ENCODE data around the gene PTPRCAP. TPM values are rescaled to one million over a fixed set of nuclear protein-coding genes. Genes with fewer than 3 reads are reported as not detected.

Gene PTPRCAP
- total and polyA plus RNA-seq, 9 of the 15 experiments (the other 6 are each of a cell fraction or from before 2014, with no cell fraction given) = 0.22 to 2.0 (median 1.1) TPM; not detected in 4

GRCh38 chr11:67436459-67437081, 912 bp downstream of the PTPRCAP start (continued):
- TF ChIP-seq ELK3 (CRISPR knock-in tag; IDR thresholded peaks at IDR 0.05) (no peak), DNMT1 (IDR thresholded peaks at IDR 0.05) (no peak), ZKSCAN3 (CRISPR knock-in tag; IDR thresholded peaks at IDR 0.05) (no peak), NFRKB (IDR thresholded peaks at IDR 0.05; ENCODE audit: low read depth) (no peak), ASH1L (IDR thresholded peaks at IDR 0.05; ENCODE audit: borderline replicate concordance, low read depth, partially characterized antibody) (no peak), FOS (IDR thresholded peaks at IDR 0.05; ENCODE audit: extremely low read depth, insufficient read length) (no peak), ZNF23 (CRISPR knock-in tag; IDR thresholded peaks at IDR 0.05) (no peak), SMAD2 (IDR thresholded peaks at IDR 0.05; ENCODE audit: low read depth, low read length) (no peak), RNF219 (CRISPR knock-in tag; IDR thresholded peaks at IDR 0.05) (no peak), ZNF197 (CRISPR knock-in tag; IDR thresholded peaks at IDR 0.05; ENCODE audit: low read depth) (no peak), SIRT6 (IDR thresholded peaks at IDR 0.05; ENCODE audit: low read depth, low read length) (no peak), CREBBP (IDR thresholded peaks at IDR 0.05; ENCODE audit: low read depth, low read length) (no peak), FOXO4 (CRISPR knock-in tag; IDR thresholded peaks at IDR 0.05) (no peak), ZNF316 (IDR thresholded peaks at IDR 0.05) (no peak), ZNF79 (CRISPR knock-in tag; IDR thresholded peaks at IDR 0.05; ENCODE audit: low read depth) (no peak), ID3 (CRISPR knock-in tag; IDR thresholded peaks at IDR 0.05) (no peak), ID3 (tag; IDR thresholded peaks at IDR 0.05) (no peak)
